Astrocyte of the spinal cord (primary cell): Measurements from ENCODE around the gene KIAA1958.

Experiments
- DNase-seq: peaks from one replicate; pipeline ENCODE4 v3.0.0; 2011; ENCODE audit warnings: low read depth, low spot score
- H3K4me3 ChIP-seq: 2 replicates; pipeline ENCODE4 v1.5.1; 2011; ENCODE audit warnings: low read depth, mild to moderate bottlenecking, low read length, moderate library complexity
- CTCF ChIP-seq: IDR thresholded peaks from 2 replicates; pipeline ENCODE4 v1.5.1; 2012; ENCODE audit warnings: low read depth, mild to moderate bottlenecking, low read length, inconsistent platforms
- in situ Hi-C: cut with HindIII; loops from 2 replicates; pipeline ENCODE4 v1.10.0; 2017; ENCODE audit warnings: low sequenced_read_pairs

The KIAA1958 gene

GRCh38 chr9:112473986-112474385 is 12.6 kb upstream of the KIAA1958 start:
- no peak for TF ChIP-seq CTCF
- in situ Hi-C loops = no loop called here
- no peak overlapping the region for H3K4me3 ChIP-seq
- no peak for DNase-seq

- H3K4me3 ChIP-seq = no peak overlapping the region
- TF ChIP-seq CTCF = no peak
- in situ Hi-C loops = no loop called here
- no peak for DNase-seq
Observed at GRCh38 chr9:112475318-112475717, 11.3 kb upstream of the KIAA1958 start.

- no peak overlapping the region for H3K4me3 ChIP-seq
- DNase-seq = no peak
- in situ Hi-C loops = no loop called here
- TF ChIP-seq CTCF = no peak
Observed at GRCh38 chr9:112477330-112477729, 9.3 kb upstream of the KIAA1958 start.

GRCh38 chr9:112479221-112479620 is 7.4 kb upstream of the KIAA1958 start:
- no peak for DNase-seq
- TF ChIP-seq CTCF = no peak
- no peak overlapping the region for H3K4me3 ChIP-seq
- in situ Hi-C loops = no loop called here

- in situ Hi-C loops = no loop called here
- H3K4me3 ChIP-seq = no peak overlapping the region
- DNase-seq = no peak
- no peak for TF ChIP-seq CTCF
Observed at GRCh38 chr9:112484607-112485006, 2.0 kb upstream of the KIAA1958 start.

- DNase-seq = no peak
- in situ Hi-C loops = no loop called here
- TF ChIP-seq CTCF = no peak
- H3K4me3 ChIP-seq = no peak overlapping the region
Observed at GRCh38 chr9:112485574-112485973, 1.1 kb upstream of the KIAA1958 start.
